Measurements from ENCODE around the gene ROBO3.

GRCh38 chr11:124837491-124837856 is 27.8 kb upstream of the ROBO3 start:
- no peak for TF ChIP-seq FOXP2 (optimal IDR thresholded peaks at IDR 0.05; ENCODE audit: control extremely low read depth, extremely low read length, insufficient read depth)
- TF ChIP-seq POLR2AphosphoS5 (IDR thresholded peaks at IDR 0.05; ENCODE audit: borderline replicate concordance, low read depth, low read length) = no peak
- no peak for TF ChIP-seq EZH2 (IDR thresholded peaks at IDR 0.05)

Data from SK-N-MC (cell line).